Cardiac fibroblast (primary cell): ENCODE measurements around the gene PHOX2A.

Experiments used
- DNase-seq, 2 donors: peaks; one replicate each; pipeline versions ENCODE4 v3.0.0 to v3.0.0-alpha.2; 2010; ENCODE audit warnings: low read depth in 2 of 2
- H3K4me3 ChIP-seq, 2 donors: replicated peaks in 1 of 2; 1 replicate in 1 of 2; 2 replicates in 1 of 2; pipeline ENCODE4 v1.5.1; 2011; ENCODE audit warnings: low read depth in 2 of 2, low read length in 2 of 2, mild to moderate bottlenecking in 2 of 2, moderate library complexity in 1 of 2
- TF ChIP-seq, protein P1 (sequence below): IDR thresholded peaks from one replicate; pipeline ENCODE4 v1.5.1; 2011; ENCODE audit warnings: low read depth, mild to moderate bottlenecking, low read length, inconsistent platforms

Gene PHOX2A

GRCh38 chr11:72251614-72252013, 7.6 kb upstream of the PHOX2A start:
- DNase-seq = no peak
- TF ChIP-seq, protein P1, sequence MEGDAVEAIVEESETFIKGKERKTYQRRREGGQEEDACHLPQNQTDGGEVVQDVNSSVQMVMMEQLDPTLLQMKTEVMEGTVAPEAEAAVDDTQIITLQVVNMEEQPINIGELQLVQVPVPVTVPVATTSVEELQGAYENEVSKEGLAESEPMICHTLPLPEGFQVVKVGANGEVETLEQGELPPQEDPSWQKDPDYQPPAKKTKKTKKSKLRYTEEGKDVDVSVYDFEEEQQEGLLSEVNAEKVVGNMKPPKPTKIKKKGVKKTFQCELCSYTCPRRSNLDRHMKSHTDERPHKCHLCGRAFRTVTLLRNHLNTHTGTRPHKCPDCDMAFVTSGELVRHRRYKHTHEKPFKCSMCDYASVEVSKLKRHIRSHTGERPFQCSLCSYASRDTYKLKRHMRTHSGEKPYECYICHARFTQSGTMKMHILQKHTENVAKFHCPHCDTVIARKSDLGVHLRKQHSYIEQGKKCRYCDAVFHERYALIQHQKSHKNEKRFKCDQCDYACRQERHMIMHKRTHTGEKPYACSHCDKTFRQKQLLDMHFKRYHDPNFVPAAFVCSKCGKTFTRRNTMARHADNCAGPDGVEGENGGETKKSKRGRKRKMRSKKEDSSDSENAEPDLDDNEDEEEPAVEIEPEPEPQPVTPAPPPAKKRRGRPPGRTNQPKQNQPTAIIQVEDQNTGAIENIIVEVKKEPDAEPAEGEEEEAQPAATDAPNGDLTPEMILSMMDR = no peak
- no peak overlapping the region for H3K4me3 ChIP-seq

DNA sequence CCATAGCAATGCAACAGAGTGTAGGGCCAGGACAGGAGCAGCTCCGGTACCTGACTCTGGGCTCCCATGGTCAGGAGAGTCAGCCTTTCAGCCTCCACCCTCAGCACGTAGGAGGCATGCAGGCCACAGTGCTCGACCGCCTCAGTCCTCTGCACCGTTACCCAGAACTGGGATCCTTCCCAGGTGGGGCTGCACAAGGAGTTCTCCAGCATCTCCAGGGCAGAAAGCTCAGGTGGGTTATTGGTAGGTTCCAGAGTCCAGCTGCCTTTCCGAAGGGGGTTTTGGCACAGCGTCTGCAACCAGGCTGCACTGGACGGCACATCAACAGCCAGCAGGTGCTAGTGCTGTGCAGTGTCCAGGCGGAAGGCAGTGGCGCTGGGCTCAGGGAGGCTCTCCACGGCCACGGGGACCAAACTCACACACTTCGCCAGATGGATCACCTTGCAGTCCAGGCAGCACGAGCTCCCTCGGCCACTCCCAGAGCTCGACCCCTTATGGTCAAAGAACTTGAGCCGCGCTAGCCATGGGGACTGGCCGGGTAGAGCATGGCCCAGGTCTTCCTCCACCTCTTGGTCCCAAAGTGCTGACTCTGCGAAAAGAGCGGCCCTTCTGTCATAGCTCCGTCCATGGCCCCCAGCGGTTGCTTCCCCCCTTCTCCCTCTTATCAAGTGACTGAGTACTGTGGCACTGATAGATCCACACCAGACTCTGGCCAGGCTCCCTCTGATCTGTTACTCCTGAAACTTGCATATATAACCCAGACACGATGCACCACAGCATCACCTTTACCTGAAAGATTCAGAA, 6.9 kb upstream of the PHOX2A start:
- no peak overlapping the region for H3K4me3 ChIP-seq
- DNase-seq = no peak
- TF ChIP-seq, protein P1 = no peak

- DNase-seq = no peak
- no peak overlapping the region for H3K4me3 ChIP-seq
- TF ChIP-seq, protein P1 = no peak
These were observed 6.0 kb upstream of the PHOX2A start for GRCh38 chr11:72249961-72250360.

DNA sequence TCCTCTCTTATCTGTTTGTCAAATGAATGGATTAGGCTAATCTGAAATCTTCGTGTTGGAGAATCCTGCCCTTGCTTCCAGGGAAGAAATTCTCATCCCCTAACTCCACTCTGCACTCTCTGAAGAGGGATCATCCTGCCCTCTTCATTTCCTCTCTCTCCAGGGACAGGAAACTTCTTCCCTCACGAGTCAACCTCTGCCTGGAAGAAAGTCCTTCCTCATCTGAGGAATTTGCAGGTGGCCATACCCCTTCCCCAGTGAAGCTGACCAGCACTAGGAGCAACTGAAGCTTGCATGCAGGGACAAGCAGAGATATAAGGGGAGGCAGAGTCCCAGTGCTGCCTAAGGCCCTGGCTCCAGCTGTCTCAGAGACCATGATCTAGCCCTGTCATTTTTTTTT, 3.6 kb upstream of the PHOX2A start:
- no peak for DNase-seq
- no peak overlapping the region for H3K4me3 ChIP-seq
- TF ChIP-seq, protein P1 = no peak

DNA sequence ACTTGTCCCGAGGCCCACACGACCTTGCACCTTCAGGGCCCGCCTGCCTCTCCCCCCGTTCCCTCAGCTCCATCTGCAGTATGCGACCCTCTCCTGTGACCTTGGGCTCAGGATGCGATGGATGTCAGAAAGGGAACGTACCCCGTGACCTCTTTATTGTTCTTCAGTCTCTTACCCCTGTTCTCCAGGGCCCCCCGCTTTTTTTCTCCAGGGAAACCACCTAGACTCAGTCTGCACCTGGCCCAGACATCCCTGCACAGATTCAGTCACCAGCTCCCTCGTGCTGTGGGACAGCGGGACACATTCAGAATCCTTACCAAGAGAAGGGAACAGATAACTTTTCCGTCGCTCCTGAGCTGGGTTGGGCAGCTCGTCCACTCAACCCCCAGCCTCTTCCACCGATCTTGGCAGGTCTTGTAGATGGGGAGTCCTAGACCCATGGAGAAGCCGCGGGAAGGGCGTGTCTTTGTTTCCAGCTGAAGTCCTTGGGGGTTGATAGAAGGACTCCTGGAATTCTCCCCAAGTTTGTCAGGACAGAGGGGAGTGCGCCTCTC, 1.4 kb upstream of the PHOX2A start:
- TF ChIP-seq, protein P1 = no peak
- no peak for DNase-seq
- H3K4me3 ChIP-seq = no peak overlapping the region

DNA sequence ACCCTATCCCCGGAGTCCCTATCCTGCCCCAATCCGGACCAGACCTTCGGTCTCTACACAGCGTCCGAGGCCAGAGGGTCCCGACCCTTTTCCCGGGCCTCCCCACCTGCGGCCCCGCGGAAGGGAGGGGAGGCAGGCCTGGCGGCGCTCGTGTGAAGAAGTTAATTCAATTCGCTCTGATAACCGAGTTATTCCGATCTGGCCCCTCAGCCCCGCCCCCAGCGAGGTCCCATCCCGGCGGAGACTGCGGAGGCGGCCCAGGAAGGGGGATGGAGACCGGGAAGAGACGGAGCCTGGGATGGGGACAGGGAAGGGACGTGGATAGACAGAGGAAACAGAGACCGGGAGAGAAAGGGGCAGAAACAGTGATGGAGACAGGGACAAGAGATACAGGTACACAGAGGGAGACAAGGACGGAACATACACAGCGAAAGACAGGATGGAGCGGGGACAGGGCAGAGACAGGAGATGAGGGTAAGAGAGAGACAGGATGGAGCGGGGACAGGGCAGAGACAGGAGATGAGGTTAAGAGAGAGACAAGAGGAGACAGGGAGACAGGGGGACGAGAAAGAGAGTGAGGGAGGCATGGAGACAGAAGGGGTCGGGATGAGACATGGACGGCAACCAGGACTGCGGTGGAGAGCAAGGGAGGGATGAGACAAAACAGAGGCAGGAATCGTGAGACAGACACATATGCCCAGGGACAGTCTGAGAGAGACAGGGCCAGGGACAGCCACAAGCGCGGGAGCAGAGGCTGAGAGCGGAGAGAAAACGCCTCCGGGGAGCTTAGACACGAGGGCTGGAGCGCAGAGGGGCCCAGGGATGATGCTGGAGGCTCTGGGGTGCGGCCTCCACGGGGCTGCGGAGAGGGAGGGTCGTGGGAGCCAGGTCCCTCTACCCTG, 636 bp upstream of the PHOX2A start:
- TF ChIP-seq, protein P1 = no peak
- no peak for DNase-seq
- no peak overlapping the region for H3K4me3 ChIP-seq
